ENCODE results near the gene ZNF367. TPM values are rescaled to one million over a fixed set of nuclear protein-coding genes. Genes with fewer than 3 reads are reported as not detected.

The ZNF367 gene
- total and polyA plus RNA-seq, 4 donors: 1.0 to 3.3 (median 2.1) TPM

DNA sequence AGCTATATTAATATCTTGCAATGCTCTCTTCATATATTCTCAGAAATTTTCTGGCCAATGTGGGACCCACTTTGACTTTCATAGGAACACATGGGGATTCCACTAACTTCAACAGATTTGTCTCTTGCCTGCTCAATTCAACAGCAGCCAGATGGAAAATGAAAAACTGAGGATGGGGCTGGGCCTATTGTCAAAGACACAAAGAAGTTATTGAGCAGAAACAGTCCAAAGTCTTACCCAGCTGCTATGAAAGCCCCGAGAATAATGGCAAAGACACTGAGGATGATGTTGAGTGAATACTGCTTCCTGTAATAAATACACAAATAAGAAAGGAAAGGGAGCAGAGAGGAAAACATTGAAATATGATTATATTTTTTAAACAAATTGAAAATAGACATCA lies 67.3 kb downstream of the ZNF367 start:
- H3K4me3 ChIP-seq: no peak overlapping the region
- peaks cover 7 to 12% (median 7%) of the 10 kb centered on the region in 4 donors for H3K36me3 ChIP-seq (ENCODE audit: control insufficient read depth in 4 of 4, insufficient read depth in 4 of 4, low read length in 4 of 4)
- no peaks in the 10 kb centered on the region for H3K27me3 ChIP-seq (ENCODE audit: control insufficient read depth in 3 of 3, insufficient read depth in 3 of 3, low read length in 2 of 3)
- 81 to 96% methylated on average over 1 of the region's 1 CpG for WGBS, 2 donors
- ATAC-seq (ENCODE audit: insufficient read depth, low FRiP score) (no peak), DNase-seq (no peak)
- H3K9ac ChIP-seq (ENCODE audit: insufficient read depth in 1 of 2, low read length in 2 of 2): no peak overlapping the region
- TF ChIP-seq, protein P1, sequence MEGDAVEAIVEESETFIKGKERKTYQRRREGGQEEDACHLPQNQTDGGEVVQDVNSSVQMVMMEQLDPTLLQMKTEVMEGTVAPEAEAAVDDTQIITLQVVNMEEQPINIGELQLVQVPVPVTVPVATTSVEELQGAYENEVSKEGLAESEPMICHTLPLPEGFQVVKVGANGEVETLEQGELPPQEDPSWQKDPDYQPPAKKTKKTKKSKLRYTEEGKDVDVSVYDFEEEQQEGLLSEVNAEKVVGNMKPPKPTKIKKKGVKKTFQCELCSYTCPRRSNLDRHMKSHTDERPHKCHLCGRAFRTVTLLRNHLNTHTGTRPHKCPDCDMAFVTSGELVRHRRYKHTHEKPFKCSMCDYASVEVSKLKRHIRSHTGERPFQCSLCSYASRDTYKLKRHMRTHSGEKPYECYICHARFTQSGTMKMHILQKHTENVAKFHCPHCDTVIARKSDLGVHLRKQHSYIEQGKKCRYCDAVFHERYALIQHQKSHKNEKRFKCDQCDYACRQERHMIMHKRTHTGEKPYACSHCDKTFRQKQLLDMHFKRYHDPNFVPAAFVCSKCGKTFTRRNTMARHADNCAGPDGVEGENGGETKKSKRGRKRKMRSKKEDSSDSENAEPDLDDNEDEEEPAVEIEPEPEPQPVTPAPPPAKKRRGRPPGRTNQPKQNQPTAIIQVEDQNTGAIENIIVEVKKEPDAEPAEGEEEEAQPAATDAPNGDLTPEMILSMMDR (IDR thresholded peaks at IDR 0.05; ENCODE audit: control extremely low read depth, extremely low read depth): no peak
- H3K4me1 ChIP-seq (ENCODE audit: control insufficient read depth in 5 of 5, insufficient read depth in 5 of 5, low read length in 5 of 5): no peaks in the 10 kb centered on the region
- H3K27ac ChIP-seq (ENCODE audit: low read depth in 1 of 2, low read length in 1 of 2): no peak overlapping the region
- H3K9me3 ChIP-seq (ENCODE audit: control insufficient read depth in 4 of 4, insufficient read depth in 3 of 4, low read length in 3 of 4): peaks cover 0 to 5% (median 0%) of the 10 kb centered on the region in 4 donors

DNA sequence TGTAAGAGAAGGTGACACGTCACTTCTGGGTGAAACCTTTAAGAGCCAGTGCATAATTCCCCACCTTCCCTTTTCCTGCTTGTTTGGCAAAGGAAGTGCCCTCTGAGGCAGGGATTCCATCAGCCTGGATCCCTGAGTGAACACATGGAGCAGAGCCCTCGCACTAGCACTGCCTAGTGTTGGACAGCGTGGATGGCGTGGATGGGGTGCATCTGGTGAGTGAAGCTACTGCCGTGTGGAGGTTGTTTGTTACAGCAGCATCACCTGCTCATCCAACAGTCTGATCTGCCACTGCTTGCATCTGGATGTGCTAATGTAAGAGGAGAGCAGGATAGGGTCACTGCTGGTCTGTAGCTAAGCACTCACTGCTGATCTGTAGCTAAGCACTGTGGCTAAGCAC lies 69.9 kb downstream of the ZNF367 start:
- ATAC-seq (ENCODE audit: insufficient read depth, low FRiP score) (no peak), DNase-seq (no peak)
- TF ChIP-seq, protein P1 (IDR thresholded peaks at IDR 0.05; ENCODE audit: control extremely low read depth, extremely low read depth): no peak
- Histone ChIP-seq H3K9ac (ENCODE audit: insufficient read depth in 1 of 2, low read length in 2 of 2) (no peak overlapping the region), H3K27ac (ENCODE audit: low read depth in 1 of 2, low read length in 1 of 2) (no peak overlapping the region), H3K27me3 (ENCODE audit: control insufficient read depth in 3 of 3, insufficient read depth in 3 of 3, low read length in 2 of 3) (no peaks in the 10 kb centered on the region), H3K36me3 (ENCODE audit: control insufficient read depth in 4 of 4, insufficient read depth in 4 of 4, low read length in 4 of 4) (peaks cover 6 to 12% (median 9%) of the 10 kb centered on the region in 4 donors), H3K4me3 (no peak overlapping the region), H3K4me1 (ENCODE audit: control insufficient read depth in 5 of 5, insufficient read depth in 5 of 5, low read length in 5 of 5) (peaks cover 0 to 9% (median 5%) of the 10 kb centered on the region in 5 donors), H3K9me3 (ENCODE audit: control insufficient read depth in 4 of 4, insufficient read depth in 3 of 4, low read length in 3 of 4) (peaks cover 0 to 5% (median 0%) of the 10 kb centered on the region in 4 donors)
- 99% methylated on average over 5 of the region's 5 CpGs for WGBS, 2 donors

DNA sequence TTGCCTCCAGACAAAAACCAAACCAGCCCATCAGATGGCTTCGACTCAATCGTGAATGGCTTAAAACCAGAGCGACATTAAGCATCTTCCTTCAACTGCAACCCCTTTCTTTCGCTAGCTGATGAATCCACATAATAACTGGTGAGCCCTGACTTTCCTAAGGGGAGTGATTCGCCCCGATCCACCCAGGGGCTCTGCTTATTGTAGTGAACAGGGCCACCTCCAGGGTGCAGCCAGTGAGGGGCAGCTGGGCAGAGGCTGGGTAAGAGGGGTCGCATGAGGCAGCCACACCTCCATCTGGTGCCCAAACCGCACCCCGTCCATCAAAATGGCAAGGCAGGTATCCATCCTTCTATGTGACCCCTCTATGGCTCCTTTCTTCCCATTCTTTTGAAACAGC lies 72.6 kb downstream of the ZNF367 start:
- H3K27me3 ChIP-seq (ENCODE audit: control insufficient read depth in 3 of 3, insufficient read depth in 3 of 3, low read length in 2 of 3): no peaks in the 10 kb centered on the region
- H3K9me3 ChIP-seq (ENCODE audit: control insufficient read depth in 4 of 4, insufficient read depth in 3 of 4, low read length in 3 of 4): peaks cover 0 to 5% (median 0%) of the 10 kb centered on the region in 4 donors
- no peak overlapping the region for H3K4me3 ChIP-seq
- H3K4me1 ChIP-seq (ENCODE audit: control insufficient read depth in 5 of 5, insufficient read depth in 5 of 5, low read length in 5 of 5): peaks cover 0 to 22% (median 5%) of the 10 kb centered on the region in 5 donors
- H3K27ac ChIP-seq (ENCODE audit: low read depth in 1 of 2, low read length in 1 of 2): no peak overlapping the region
- TF ChIP-seq, protein P1 (IDR thresholded peaks at IDR 0.05; ENCODE audit: control extremely low read depth, extremely low read depth): no peak
- 92 to 95% methylated on average over 9 of the region's 9 CpGs for WGBS, 2 donors
- no peak for DNase-seq
- no peak for ATAC-seq (ENCODE audit: insufficient read depth, low FRiP score)
- H3K36me3 ChIP-seq (ENCODE audit: control insufficient read depth in 4 of 4, insufficient read depth in 4 of 4, low read length in 4 of 4): peaks cover 5 to 10% (median 7%) of the 10 kb centered on the region in 4 donors
- H3K9ac ChIP-seq (ENCODE audit: insufficient read depth in 1 of 2, low read length in 2 of 2): no peak overlapping the region

Measured in lung (tissue), 12 donors.